Panc1 (cell line): ENCODE measurements around the gene GMPR. TPM values are rescaled to one million over a fixed set of nuclear protein-coding genes. Genes with fewer than 3 reads are reported as not detected.

Experiments used
- ATAC-seq: fragments of 200-7000 bp; cut with Tn5 transposase; 2 replicates; pipeline ENCODE4 v1.9.1; 2020; ENCODE audit warnings: mild to moderate bottlenecking, moderate library complexity
- BruUV-seq: library from RNA; stranded (reverse); fragments of 400-500 nt; replicated peaks from 2 replicates; lab custom pipeline; 2021; lab: Mats Ljungman, UMichigan
- CTCF ChIA-PET: fragments of 300-600 bp; sonication (Branson Sonifier 250); formaldehyde crosslinking; loops from one replicate; lab custom pipeline; 2022; ENCODE audit warnings: antibody characterized with exemption; lab: Charles Lee
- POLR2A ChIA-PET: fragments of 300-600 bp; sonication (Branson Sonifier 250); formaldehyde crosslinking; loops from one replicate; lab custom pipeline; 2022; ENCODE audit warnings: antibody characterized with exemption; lab: Charles Lee
- DNase-seq: peaks from one replicate; pipeline ENCODE4 v3.0.0-alpha.2; 2010; ENCODE audit warnings: low read depth, low spot score
- H3K27ac ChIP-seq: 2 replicates; pipeline ENCODE4 v1.5.1; 2011; ENCODE audit warnings: mild to moderate bottlenecking, low read length, inconsistent platforms
- H3K27me3 ChIP-seq: fragments of 200-500 bp; sonication (Bioruptor generic); 2 replicates; pipeline ENCODE4 v1.6.0; 2014; ENCODE audit warnings: low read length, inconsistent platforms; ENCODE audit not compliant: control insufficient read depth, insufficient read depth
- H3K36me3 ChIP-seq: fragments of 200-500 bp; sonication (Bioruptor generic); 2 replicates; pipeline ENCODE4 v1.5.1; 2014; ENCODE audit warnings: inconsistent platforms, mild to moderate bottlenecking, low read length, moderate library complexity; ENCODE audit not compliant: control insufficient read depth, insufficient read depth
- H3K4me1 ChIP-seq: 2 replicates; pipeline ENCODE4 v1.5.1; 2011; ENCODE audit warnings: inconsistent platforms, mild to moderate bottlenecking, low read length, moderate library complexity; ENCODE audit not compliant: control insufficient read depth, insufficient read depth
- H3K4me3 ChIP-seq, 2 experiments: 2 replicates each; pipeline ENCODE4 v1.5.1; 2011 to 2012; ENCODE audit warnings: low read depth in 2 of 2, low read length in 2 of 2, mild to moderate bottlenecking in 2 of 2, inconsistent platforms in 1 of 2, moderate library complexity in 1 of 2
- H3K9me3 ChIP-seq: fragments of 200-500 bp; sonication (Bioruptor generic); 2 replicates; pipeline ENCODE4 v1.5.1; 2014; ENCODE audit warnings: low read depth, mild to moderate bottlenecking, inconsistent platforms, low read length, moderate library complexity; ENCODE audit not compliant: control insufficient read depth, insufficient read depth
- POLR2AphosphoS5 ChIP-seq: IDR thresholded peaks from 2 replicates; pipeline ENCODE4 v1.6.1; 2012; ENCODE audit warnings: mild to moderate bottlenecking, low read depth, low read length, moderate library complexity
- REST ChIP-seq, 2 experiments: IDR thresholded peaks; 2 replicates each; pipeline ENCODE4 v1.6.1; 2011 to 2012; ENCODE audit warnings: low read depth in 2 of 2, control low read depth in 1 of 2, low read length in 1 of 2, mild to moderate bottlenecking in 1 of 2, moderate library complexity in 1 of 2; ENCODE audit not compliant: insufficient read depth in 1 of 2
- SIN3A ChIP-seq: IDR thresholded peaks from 2 replicates; pipeline ENCODE4 v1.6.1; 2012; ENCODE audit warnings: low read depth, mild to moderate bottlenecking, low read length, moderate library complexity, borderline replicate concordance; ENCODE audit not compliant: insufficient read depth
- TCF7L2 ChIP-seq: IDR thresholded peaks from 2 replicates; pipeline ENCODE4 v1.6.1; 2011; ENCODE audit warnings: mild to moderate bottlenecking, low read depth, low read length, inconsistent platforms
- in situ Hi-C: cut with HindIII; loops from 2 replicates; pipeline ENCODE4 v1.10.0; 2016; ENCODE audit warnings: low sequenced_read_pairs, low pct_unique_long_range_greater_than_20kb
- intact Hi-C: fragments of 100-400 bp; cut with micrococcal nuclease; formaldehyde crosslinking; loops from one replicate; pipeline ENCODE4 v1.10.0; 2022; ENCODE audit not compliant: unreplicated experiment
- total RNA-seq: library from RNA; stranded (reverse); gene quantifications from one replicate; pipeline ENCODE4 v1.2.1, GENCODE V29; 2021; ENCODE audit not compliant: unreplicated experiment
- TF ChIP-seq, protein P1 (sequence below): fragments of 450-650 bp; IDR thresholded peaks from 2 replicates; pipeline ENCODE4 v1.5.1; 2017; ENCODE audit warnings: mild to moderate bottlenecking

The GMPR gene
- total RNA-seq, 1 experiment from 2014 or later: 3.5 TPM

GRCh38 chr6:16217156-16217721 lies 21.1 kb upstream of the GMPR start:
- Histone ChIP-seq H3K4me1 (peaks cover 2% of the 10 kb centered on the region; the same call in 1 of the 2 replicates), H3K9me3 (no peaks in the 10 kb centered on the region), H3K27ac (no peak overlapping the region), H3K36me3 (no peaks in the 10 kb centered on the region), H3K27me3 (no peaks in the 10 kb centered on the region; the same call in 1 of the 2 replicates), H3K4me3 (no peak overlapping the region)
- CTCF ChIA-PET: interaction anchor here (0.7 kb wide), 1 partner anchor 526 kb away, joined by 3 read pairs; no protein-coding TSS in a partner anchor
- ATAC-seq (no peak), DNase-seq (no peak)
- intact Hi-C loops: no loop called here
- in situ Hi-C loops: no loop called here
- BruUV-seq: no TSS peak
- POLR2A ChIA-PET: no interaction called here
- TF ChIP-seq SIN3A: no peak
- no peak for TF ChIP-seq TCF7L2
- TF ChIP-seq REST (IDR thresholded peaks at IDR 0.05; ENCODE audit: insufficient read depth in 1 of 2, low read depth in 2 of 2, low read length in 1 of 2): no peak
- TF ChIP-seq, protein P1, sequence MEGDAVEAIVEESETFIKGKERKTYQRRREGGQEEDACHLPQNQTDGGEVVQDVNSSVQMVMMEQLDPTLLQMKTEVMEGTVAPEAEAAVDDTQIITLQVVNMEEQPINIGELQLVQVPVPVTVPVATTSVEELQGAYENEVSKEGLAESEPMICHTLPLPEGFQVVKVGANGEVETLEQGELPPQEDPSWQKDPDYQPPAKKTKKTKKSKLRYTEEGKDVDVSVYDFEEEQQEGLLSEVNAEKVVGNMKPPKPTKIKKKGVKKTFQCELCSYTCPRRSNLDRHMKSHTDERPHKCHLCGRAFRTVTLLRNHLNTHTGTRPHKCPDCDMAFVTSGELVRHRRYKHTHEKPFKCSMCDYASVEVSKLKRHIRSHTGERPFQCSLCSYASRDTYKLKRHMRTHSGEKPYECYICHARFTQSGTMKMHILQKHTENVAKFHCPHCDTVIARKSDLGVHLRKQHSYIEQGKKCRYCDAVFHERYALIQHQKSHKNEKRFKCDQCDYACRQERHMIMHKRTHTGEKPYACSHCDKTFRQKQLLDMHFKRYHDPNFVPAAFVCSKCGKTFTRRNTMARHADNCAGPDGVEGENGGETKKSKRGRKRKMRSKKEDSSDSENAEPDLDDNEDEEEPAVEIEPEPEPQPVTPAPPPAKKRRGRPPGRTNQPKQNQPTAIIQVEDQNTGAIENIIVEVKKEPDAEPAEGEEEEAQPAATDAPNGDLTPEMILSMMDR: no peak

DNA sequence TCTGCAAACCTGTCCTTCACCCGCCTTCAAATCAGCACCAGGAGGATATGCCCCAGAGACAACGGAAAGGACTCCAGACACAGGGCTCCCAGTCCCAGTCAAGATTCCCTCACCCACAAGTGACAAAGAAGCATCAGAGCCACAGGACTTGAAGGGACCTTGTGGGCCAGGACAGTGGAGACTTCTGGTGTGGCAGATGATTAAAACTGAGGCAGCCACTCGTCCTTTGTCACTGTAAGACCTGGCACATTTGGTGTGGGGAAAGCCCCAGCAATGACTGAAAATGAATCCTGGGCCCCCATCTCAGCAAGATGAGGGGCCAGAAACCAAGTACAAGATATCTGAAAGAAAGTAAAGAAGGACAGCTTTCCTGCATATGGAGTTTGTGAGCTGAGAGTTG lies 15.6 kb upstream of the GMPR start:
- Histone ChIP-seq H3K9me3 (no peaks in the 10 kb centered on the region), H3K4me3 (no peak overlapping the region), H3K27me3 (no peaks in the 10 kb centered on the region), H3K27ac (no peak overlapping the region), H3K4me1 (no peaks in the 10 kb centered on the region), H3K36me3 (no peaks in the 10 kb centered on the region)
- BruUV-seq: no TSS peak
- TF ChIP-seq POLR2AphosphoS5: no peak
- TF ChIP-seq, protein P1: no peak
- no peak for TF ChIP-seq TCF7L2
- TF ChIP-seq SIN3A: no peak
- no peak for TF ChIP-seq REST (IDR thresholded peaks at IDR 0.05; ENCODE audit: insufficient read depth in 1 of 2, low read depth in 2 of 2, low read length in 1 of 2)
- DNase-seq (no peak), ATAC-seq (no peak)
- CTCF ChIA-PET: no interaction called here
- intact Hi-C loops: no loop called here
- POLR2A ChIA-PET: no interaction called here
- in situ Hi-C loops: no loop called here
